Right lobe of liver (tissue), 4 donors: ENCODE data around the gene DOCK3.

Source experiments
- CTCF ChIP-seq, 4 donors: fragments of 200-600 bp in 3 of 4; fragments of 450-650 bp in 1 of 4; IDR thresholded peaks; one replicate each; pipeline versions ENCODE4 v1.5.1 to v1.8.0; 2016 to 2022; ENCODE audit warnings: antibody characterized with exemption in 4 of 4, mild to moderate bottlenecking in 2 of 4
- POLR2A ChIP-seq: fragments of 450-650 bp; IDR thresholded peaks from one replicate; pipeline ENCODE4 v1.6.1; 2017; ENCODE audit warnings: antibody characterized with exemption, mild to moderate bottlenecking
- donor health status: DM: no; HTN: no; CAD: no.
- donor health status: DM: no; HTN: no; CAD: no.
- donor health status: DM: no; HTN: yes; CAD: no.

GRCh38 chr3:51408021-51408420 lies 733.3 kb downstream of the DOCK3 start:
- TF ChIP-seq CTCF (IDR thresholded peaks at IDR 0.05): no peak
- no peak for TF ChIP-seq POLR2A
